Kidney tubule cell (primary cell): ENCODE measurements around the gene SLC34A1.
A peak's percentile ranks its signal among the peaks of the same experiment; 100 is the strongest.

Source experiments
- DNase-seq: peaks from one replicate; pipeline ENCODE4 v3.0.0-alpha.2; 2018; ENCODE audit warnings: low spot score

Gene SLC34A1

DNA sequence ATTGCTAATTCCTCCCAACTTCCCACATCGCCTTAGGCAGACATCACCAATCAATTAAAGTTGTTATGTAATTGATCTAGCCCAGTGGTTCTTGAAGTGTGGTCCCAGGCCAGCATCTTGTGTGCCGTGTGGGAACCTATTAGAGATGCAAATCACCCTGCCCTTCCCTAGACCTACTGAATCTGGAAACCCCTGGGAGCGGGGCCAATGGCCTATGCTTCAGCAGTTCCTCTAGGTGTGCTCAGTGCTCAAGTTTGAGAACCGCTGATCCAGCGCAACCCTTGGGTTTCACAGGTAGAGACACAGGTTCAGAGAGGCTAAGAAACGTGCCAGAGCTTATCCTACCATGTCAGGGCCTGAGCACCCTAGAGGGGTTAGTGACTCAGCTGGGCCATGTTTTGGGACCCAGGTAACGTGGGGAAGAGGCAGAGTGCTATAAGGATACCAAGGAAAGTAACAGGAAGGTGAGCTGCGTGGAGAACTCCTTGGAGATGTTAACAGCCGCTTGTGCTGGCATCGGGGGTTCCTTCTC, 4.4 kb downstream of the SLC34A1 start:
- DNase-seq: no peak

DNA sequence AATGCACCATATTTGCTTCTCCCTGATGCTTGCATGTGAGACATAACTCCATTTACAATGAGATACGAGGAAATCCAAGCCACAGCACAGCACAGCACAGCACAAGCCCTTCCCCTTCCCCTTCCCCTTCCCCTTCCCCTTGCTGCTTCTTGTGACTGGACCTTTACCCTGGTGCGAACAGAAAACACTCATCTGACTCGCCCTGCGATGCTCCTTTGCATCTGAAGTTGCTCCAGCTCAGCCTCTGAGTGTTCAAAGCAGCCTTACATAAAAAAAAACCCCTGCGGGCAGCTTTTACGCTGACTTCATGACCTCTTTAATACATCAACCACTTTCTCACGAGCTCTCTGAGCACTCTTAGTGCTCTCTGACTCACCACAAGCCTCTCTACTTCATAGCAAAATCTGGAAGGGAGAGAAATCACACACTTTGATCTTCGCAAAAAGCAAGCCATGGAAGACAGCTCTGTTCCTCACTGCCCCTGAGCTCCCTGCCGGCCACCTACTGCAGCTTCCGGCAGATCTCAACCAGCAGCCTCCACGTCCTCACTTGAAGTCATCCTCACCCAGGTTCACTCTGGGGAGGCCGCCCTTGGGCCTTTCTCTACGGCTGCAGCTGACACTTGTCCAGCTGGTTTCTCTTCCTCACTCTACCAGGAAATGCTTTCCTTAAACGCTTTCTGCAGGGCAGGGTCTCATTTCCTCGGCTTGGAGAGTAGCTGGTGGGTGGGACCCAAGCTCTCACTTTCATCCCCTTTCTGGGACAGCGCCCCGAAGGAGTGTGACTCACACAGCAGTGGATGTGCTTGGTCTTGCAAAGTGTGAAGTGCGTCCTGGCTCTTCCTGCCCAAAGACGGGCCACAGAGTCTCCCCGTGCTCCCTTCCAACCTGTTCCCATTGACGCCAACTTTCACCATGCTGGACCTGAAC, 5.3 kb downstream of the SLC34A1 start:
- DNase-seq: peak; percentile 91

DNA sequence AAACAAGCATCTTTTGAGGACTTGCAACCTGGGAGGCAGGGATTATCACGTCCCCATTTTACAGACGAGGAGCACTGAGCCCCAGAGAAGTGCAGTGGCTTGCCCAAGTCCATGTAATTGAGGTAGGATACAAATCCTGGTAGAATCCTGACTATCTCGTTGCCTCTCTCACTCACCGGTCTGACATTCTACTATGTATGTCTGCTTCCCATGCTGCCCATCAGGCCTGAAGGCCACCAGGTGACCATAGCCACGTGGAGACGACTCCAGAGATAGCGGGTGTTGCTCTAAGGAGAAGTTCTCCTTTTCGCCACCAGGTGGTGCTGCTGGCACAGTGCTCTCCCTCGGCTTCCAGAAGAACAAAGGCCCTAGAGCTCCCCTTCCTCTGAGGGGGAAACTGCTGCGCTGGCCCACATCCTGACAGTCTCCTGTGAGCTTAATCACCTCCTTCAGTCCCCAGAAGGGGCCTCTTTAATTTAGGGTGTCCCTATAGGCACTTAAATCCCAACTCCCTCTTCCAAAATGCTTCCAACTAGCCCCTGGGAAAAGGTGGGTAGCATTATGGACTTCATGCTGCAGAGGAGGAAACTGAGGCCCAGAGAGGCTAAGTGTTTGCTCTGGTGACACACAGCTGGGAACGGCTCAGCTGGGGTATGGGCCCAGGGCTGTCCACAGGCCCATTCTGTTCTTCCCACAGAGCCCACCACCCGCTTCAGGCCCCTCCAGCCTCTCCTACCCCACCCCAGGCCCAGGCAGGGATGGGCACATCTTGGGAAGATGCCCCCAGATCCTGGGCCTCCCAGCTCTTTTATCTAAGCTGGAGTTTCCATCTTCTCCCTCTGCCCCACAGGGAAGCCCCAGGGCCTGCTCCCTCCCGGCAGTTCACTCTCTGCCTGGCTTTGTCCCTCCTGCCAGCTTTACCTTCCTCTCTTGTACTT, 6.4 kb downstream of the SLC34A1 start:
- DNase-seq: peak; percentile 88

DNA sequence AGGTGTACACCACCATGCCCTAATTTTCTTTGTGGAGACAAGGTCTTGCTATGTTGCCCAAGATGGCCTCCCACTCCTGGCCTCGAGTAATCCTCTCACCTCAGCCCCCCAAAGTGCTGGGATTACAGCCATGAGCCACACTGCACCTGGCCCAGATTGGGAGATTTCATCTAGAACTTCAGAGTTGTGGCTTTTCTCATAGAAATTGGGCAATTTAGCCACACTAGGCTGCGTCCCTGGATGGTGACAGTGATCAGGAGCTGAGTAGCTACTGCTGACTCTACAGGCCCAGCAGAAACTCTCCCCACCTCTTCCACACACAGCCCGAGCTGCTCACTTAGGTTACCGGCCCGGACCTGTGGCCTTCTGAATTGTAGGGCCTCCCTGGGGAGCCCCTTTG, 8.5 kb downstream of the SLC34A1 start:
- no peak for DNase-seq

DNA sequence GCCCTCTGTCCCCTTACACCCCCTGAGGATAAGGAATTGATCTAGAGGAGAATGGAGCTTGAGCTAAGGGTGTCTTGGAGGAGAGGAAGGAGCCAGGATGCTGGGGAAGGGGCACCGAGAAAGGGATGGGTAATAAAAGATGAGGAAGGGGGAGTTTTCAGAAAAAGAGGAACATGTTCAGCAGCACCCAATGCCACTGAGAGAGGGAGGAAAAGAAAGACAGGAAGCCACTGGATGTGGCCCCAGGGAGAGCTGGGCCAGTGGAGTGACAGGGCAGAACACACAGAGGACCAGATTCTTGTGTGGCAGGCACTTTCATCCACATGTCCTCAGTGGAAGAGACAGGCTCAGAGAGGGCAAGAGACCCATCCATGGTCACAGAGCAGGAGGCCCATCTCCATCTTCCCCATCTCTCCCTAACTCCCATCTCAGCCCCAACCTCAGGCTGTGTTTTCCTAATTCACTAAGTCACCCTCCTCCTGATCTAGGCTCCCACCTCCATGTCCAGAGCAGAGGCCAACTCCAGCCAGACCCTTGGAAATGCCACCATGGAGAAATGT, 9.1 kb downstream of the SLC34A1 start:
- DNase-seq: no peak

DNA sequence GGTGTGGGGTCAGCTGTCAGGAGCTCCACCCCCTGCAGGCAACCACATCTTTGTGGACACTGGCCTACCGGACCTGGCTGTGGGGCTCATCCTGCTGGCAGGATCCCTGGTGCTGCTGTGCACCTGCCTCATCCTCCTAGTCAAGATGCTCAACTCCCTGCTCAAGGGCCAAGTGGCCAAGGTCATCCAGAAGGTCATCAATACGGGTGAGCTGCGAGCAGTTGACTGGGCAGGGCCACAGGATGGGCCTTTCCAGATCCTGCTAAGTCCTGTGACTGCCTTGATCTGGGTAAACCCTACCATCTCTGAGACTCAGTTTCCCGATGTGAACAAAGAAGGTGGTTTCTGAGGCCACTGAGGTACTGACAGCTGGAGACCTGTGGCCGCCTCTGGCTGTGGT, 9.8 kb downstream of the SLC34A1 start:
- DNase-seq: no peak

DNA sequence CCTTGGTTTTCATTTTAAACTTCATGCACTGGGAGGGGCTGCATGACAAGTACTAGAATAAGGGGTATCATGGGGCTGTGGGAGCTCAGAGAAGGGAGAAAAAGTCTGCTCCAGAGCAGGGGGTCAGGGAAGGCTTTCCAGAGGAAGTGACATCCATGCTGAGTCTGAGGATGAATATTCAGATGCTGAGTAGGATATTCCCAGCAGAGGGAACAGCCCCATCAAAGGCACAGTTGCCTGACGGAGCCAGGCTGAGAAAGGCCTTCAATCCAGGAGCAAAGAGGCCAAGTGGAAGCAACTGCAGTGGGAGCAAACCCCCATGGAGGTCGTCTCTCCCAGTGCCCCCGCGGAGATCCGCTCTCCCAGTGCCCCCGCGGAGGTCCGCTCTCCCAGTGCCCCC, 11.8 kb downstream of the SLC34A1 start:
- no peak for DNase-seq

DNA sequence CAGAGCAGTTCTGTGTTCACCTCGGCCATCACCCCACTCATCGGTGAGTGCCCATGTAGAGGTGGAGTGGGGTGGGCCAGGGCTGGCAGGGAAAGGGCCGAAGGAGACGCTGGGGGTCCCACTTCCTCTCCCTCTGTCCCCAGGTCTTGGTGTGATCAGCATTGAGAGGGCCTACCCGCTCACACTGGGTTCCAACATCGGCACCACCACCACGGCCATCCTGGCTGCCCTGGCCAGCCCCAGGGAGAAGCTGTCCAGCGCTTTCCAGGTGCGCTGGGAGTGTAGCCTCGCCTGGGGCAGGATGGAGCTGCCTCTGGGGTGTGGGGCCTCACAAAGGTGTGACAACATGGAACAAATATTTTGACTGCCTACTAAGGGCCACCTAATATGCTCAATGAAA, 12.6 kb downstream of the SLC34A1 start:
- DNase-seq: no peak

DNA sequence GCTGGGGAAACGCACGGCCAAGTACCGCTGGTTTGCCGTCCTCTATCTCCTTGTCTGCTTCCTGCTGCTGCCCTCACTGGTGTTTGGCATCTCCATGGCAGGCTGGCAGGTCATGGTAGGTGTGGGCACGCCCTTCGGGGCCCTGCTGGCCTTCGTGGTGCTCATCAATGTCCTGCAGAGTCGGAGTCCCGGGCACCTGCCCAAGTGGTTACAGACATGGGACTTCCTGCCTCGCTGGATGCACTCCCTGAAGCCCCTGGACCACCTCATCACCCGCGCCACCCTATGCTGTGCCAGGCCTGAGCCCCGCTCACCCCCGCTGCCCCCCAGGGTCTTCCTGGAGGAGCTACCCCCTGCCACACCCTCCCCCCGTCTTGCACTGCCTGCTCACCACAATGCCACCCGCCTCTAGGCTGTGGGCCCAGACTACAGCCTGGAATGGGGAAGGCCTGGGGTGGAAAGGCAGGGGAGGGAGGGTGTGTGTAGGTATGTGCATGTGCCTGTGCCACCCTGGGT, 13.7 kb downstream of the SLC34A1 start:
- no peak for DNase-seq

DNA sequence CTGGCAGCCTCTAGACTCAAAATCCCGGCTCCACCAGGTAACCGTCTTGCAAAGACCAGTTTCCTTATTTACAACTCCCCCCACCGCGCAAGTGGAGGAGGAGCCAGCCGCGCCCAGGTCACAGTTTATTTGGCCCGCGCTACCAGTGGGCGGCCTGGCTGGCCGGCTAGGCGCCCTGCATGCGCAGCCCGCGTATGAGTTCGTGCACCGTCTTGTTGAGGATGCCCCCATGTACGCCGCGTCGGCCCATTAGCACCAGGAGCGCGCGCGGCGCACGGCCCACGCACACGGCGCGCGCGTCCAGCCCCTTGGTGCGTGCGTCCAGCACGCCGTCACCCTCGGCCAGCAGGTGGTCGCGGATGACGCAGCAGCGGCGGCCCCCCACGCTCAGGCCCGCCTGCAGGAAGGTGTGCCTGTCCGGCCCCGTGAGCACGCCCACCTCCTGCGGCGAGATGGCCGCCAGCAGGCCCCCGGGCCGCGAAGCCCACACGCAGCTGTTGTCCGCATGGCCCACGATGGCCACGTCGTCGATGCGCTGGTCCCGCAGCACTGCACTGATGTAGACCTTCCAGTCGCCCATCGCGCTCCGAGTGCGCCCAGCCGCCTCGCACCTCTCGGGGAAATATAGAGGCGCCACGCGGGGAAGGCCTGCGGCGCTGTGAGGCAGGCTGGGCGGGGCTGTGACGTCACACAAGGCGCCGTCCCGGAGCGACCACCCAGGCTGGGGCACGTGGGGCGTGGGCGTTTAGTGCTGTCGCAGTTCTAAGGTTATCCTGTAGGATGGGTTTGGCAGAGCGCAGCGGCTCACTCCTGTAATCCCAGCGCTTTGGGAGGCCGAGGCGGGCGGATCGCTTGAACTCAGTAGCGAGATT, 16.0 kb downstream of the SLC34A1 start, which contains the start of gene PFN3:
PFN3 (minus strand) TSS at position 665 of the 872 bp plus-strand sequence; CDS start at position 580, 85 bp downstream.
- DNase-seq: no peak

DNA sequence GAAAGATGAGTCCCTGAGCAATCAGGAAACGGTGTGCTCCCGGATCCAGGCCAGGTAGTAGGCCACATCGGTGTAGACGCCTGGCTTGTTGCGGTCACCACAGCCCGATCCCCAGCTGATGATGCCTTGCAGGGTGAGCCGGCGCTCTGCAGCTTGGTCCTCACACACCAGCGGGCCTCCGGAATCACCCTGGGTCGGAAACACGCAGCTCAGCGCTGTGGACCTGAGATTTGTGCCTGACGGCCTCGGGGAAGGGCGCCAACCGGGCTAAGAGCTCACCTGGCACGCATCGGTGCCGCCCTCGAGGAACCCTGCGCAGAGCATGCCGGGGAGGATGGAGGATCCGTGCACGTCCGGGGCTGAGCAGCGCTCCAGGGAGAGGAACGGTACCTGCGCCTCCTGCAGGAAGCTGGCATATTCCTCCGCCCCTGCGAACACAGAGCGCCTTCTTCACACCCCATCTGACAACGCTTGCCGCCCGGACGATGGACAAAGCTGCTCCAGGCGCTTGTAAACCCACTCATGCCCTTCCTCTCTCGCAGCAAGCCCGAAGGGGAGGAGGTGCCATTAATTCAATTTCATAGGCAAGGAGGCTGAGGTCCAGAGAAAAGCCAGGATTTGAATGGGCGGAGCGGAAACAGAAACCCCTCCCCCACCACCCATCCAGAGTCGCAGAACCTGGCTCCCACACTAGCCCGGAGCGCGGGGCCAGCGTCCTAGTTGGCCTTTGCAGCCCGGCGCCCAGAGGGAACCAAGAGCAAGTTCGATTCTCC, 18.2 kb downstream of the SLC34A1 start:
- DNase-seq: peak; percentile 89

DNA sequence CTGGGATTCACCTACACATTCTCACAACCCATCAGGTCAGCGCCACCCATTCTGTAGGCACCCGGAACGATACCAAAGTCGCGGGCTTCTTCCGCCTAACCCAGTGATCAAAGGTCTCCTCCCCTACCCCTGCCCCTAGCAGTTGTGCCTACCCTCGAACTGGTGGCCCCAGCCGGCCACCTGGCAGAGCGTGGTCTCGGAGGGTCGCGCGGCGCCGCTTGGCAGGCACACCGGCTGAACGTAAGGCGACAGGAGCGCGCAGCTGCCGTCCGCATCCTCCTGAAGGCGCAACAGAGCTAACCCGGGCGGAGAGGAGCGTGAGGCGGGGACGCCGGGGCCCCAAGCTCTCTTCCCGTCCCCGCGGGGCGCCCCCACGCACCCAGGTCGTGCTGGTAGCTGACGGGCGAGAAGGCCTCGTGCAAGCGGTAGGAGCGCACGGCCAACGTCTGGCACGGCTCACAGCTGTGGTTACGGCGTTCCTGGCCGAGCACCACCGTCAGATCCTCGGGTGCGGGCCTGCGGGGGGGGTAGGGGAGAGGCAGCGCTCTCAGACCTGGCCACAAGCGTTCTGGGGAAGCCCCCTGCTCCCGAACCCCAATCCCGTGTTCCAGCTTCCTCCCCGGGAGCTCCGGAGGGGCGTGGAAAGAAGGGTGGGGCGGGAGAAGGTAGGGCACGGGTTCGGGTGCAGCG, 19.0 kb downstream of the SLC34A1 start:
- no peak for DNase-seq

DNA sequence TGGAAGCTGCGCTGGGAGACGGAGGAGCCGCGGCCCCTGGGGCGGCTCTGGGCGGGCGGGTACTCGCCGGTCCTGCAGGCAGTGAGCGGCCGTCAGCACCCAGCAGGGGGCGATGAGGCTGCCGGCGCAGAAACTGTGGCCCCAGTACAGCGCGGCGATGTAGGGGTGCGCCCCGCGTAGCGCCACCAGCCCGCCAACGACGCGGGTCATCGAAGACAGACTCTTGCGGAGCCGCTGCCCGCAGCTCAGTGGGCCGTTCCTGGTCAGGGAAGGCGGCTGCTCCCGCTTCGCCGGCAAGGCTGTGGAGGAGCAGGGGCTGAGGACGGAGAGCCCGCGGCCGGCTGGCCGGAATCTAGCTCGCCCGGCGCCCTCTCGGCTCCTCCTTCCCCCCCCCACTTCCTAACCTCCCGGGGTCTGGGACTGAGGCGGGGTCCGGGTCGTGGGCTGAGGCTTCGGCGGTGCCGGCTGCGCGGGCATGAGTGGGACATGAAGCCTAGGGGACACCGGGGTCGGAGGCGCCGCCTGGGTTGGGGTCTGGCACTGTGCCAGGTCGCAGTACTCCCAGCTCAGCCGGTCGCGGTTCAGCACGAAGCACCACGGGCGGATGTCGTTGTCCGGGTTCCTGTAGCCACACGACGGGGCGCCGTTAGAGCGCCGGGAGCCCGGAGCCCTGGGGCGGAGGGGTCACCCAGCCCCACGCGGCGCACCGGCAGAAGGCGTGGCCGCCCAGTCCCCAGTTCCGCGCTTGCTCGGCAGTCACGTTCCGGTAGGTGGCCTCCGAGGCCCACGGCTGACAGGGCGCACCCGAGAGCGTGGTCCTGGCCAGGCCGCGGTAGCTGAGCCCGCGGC, 19.8 kb downstream of the SLC34A1 start:
- DNase-seq: peak; percentile 79

DNA sequence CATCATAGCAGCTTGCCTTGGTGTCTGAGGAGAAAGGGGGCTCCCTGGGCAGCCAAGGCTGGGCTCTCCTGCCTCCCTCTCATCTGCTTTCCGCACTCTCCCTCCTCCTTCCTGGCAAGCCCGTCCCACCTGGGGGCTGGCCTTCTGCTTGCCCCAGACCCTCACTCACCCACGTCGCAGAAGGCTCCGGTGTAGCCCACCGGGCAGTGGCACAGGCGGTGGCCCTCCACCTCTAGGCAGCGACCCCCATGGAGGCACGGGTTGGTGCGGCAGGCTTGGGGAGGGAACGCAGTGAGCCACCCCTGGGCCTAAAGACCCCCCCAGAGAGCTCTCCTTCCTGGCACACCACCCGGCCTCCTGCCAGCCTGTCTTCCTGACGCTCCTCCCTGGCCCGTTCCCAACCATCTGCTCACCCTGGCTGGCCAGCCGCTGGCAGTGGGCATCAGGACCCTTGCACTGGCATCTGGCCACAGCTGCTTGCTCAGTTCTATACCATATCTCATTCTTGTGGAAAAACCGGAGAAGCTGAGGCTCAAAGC, 20.5 kb downstream of the SLC34A1 start:
- no peak for DNase-seq

DNA sequence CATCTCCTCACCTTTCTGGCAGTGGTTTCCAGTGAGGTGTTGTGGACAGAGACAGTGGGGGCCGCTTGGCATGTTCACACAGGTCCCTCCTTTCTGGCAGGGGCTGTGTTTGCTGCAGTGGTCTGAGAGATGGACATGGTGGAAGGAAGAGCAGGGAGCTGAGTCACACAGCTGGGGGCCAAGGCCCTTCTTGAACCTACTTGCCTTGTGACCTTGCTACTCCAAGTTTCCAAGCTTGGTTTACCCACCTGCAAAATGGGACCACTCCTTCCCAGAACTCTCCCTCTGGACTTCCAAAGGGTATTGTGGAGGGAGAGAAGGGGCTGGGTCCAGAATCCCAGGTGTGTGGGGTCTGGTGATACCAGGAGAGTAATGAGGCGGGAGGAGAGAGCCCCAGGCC, 21.1 kb downstream of the SLC34A1 start:
- no peak for DNase-seq

DNA sequence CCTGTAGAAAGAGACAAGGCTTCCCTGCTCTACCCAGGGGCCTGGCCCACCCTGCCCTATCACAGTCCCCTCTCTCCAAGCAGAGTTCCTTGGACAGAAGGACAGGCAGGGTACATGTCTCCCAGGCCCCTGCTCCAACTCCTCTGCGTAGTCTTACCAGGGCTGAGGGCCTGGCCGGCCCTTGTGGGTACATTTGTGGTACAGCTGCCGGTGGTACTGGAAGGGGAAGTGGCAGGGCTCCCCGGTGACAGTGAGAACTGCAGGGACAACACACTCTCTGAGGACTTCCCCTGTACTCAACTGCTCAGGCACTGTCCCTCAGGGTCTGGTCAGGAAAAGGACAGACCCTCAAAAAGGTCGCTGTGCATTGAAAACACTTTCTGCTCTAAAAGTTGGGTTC, 21.6 kb downstream of the SLC34A1 start:
- DNase-seq: no peak

DNA sequence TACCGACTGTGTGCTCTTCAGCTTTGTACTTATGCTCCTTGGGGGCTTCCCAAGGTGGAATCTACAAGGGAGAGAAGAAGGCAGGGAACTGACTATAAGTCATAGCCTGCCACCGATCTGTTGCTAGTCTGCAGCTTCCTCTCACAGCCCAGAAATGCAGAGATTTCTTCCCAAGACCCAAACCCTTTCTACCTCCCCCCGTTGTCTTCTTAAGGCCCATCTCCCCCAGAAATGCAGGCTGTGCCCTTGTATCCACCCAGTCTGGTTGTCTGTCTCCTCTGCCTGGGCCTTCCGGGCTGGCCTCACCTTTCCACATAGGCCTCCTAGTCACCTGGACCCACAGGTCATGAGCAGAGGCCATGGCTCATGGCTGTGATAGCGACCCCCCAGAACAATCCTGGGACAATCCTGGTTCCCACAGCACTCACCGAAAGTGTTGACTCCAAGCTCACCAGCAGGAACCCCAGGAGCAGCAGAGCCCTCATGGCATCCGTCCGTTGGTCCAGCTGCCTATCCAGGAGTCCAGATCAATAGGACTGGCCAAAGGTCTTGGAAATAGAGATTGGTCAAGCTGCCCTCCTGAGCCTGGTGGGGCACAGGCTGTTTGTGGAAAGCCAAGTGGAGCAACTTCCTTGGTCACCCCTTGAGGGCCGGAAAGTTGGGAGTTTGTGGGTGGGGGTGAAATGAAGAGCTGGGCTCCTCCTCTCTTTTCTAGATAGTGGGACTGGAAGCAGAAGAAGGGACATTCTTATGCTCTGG, 25.0 kb downstream of the SLC34A1 start, which contains the start of gene F12:
F12 (minus strand) TSS at position 522 of the 759 bp plus-strand sequence; CDS start at position 485, 37 bp downstream.
- DNase-seq: no peak
